ENCODE measurements around the gene MAGI3.
A peak's percentile ranks its signal among the peaks of the same experiment; 100 is the strongest.
"Not testable (repeated sequence)": the region's sequence is repeated elsewhere in the genome, so short reads cannot be mapped to it uniquely, and the experiment has no call there.

Gene MAGI3

GRCh38 chr1:113444857-113445256 lies 54.5 kb downstream of the MAGI3 start:
- no peak for DNase-seq (ENCODE audit: low spot score)

DNA sequence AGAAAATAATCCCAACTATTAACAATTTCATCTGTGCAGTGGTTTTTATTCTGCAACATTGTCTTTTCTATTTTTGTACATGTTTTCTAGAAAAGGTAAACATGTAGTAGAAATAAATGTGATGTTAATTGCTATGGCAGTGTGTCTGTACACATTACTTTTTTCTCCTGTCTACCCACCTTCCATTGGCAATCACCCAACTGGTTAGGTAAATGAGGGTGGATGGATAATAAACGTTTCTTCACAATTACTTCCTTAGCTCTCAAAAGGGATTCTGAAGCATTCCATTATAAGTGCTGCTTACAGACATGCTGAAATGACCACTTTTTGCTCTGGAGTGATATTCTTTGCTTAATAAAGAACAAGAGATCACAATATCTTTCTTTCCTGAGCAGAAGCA lies 61.4 kb downstream of the MAGI3 start:
- no peak for DNase-seq (ENCODE audit: low spot score)

DNA sequence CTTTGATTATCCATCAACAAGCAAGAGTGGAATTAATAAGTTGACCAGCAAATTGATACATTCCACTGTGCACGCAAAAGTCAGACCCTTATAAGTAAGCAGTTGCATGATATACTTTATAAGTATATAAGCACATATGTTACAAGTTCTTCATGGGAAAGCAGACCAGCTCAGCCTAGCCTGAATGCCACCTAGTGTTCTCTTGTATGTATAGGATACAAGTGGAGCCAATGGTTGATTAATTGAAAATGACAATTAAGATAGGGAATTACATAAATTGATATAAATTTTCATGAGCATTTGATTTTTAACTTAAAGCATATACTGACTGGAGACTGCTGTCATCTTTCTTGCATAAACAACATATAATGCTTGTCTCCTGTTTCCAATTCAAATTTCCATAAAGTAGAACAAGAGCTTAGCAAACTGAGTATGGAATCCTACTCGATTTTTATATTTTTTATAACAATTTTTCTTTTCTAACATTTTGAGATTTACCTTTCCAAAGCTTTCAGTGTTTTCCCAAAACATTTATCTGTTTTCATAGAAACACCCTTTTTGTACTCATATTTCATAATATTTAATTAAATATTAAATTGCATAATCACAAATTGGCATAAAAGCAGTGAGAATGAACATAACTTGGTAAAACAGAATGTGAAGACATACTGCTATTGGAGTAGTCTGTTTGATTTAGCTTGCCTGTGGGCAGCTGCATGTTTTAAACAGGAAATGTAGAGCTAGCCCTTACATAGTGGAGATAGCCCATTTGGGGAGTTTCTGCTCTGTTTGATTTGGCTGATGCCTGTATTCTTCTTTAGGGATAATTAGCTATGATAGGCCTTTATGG lies 62.8 kb downstream of the MAGI3 start:
- peak; percentile 27 for DNase-seq (ENCODE audit: low spot score)

DNA sequence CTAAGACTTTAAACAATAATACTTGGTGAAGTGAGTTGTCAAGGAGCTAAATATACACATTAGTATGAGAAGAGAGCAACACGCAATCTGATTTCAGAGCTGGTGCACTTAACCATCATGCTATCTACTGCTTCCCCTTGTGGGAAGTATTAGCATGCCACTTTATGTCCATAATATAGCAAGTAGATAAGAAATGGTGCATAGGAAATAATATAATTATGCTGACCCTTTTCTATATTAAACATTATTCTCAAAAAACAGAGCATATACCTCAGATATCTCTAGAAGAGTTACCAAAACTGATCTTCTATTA lies 63.4 kb downstream of the MAGI3 start:
- no peak for DNase-seq (ENCODE audit: low spot score)

DNA sequence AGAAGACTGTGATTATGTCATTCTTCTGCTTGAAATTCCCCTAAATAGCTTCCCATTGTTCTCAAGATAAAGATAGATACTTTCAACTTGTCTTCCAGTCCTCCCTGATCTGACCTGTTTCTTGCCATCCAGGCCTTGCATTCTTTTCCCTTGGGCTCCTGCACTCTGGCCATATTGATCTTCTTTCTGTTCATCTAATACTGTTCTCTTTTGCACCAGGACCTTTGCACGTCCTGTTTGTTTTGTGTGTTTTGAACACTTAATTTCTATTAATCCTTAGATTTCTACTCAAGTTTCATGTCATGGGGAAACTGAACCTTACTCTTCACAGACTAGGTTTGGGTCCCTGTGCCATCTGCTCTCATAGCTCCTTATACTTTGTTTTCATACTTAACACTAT lies 65.1 kb downstream of the MAGI3 start:
- no peak for DNase-seq (ENCODE audit: low spot score)

DNA sequence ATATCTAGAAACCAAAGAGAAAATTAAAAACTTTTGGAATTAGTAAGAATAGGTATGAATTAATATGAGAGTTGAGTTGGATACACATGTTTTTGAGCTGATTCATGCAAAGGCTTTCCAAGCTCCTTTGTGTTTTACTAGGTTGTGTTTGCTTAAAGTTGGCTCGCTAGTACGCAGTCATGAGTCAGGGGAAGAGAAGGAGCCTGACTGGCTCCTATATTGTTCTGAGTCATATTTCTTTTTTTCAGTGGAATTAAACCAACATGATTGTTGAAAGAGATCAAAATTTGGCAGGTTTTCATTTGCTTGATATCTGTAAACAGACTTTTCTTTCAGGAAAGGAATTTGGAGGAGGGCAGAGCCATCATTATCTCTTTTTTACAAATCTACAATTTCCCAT lies 66.7 kb downstream of the MAGI3 start:
- peak; percentile 36 for DNase-seq (ENCODE audit: low spot score)

- DNase-seq (ENCODE audit: low spot score), result no peak
These were observed 69.0 kb downstream of the MAGI3 start for GRCh38 chr1:113459279-113459678.

- DNase-seq (ENCODE audit: low spot score), result no peak
These were observed 77.7 kb downstream of the MAGI3 start for GRCh38 chr1:113467991-113468390.

DNA sequence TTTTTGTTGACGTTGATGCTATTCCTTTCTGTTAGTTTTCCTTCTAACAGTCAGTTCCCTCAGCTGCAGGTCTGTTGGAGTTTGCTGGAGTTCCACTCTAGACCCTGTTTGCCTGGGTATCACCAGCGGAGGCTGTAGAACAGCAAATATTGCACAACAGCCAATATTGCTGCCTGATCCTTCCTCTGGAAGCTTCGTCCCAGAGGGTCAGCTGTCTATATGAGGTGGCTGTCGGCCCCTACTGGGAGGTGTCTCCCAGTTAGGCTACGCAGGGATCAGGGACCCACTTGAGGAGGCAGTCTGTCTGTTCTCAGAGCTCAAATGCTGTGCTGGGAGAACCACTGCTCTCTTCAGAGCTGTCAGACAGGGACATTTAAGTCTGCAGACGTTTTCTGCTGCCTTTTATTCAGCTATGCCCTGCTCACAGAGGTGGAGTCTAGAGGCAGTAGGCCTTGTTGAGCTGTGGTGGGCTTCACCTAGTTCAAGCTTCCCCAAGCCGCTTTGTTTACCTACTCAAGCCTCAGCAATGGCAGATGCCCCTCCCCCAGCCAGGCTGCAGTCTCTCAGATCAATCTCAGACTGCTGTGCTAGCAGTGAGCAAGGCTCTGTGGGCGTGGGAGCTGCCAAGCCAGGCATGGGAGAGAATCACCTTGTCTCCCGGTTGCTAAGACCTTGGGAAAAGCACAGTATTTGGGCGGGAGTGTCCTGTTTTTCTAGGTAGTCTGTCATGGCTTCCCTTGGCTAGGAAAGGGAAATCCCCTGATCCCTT lies 88.3 kb downstream of the MAGI3 start:
- DNase-seq (ENCODE audit: low spot score), result not testable (repeated sequence)

DNA sequence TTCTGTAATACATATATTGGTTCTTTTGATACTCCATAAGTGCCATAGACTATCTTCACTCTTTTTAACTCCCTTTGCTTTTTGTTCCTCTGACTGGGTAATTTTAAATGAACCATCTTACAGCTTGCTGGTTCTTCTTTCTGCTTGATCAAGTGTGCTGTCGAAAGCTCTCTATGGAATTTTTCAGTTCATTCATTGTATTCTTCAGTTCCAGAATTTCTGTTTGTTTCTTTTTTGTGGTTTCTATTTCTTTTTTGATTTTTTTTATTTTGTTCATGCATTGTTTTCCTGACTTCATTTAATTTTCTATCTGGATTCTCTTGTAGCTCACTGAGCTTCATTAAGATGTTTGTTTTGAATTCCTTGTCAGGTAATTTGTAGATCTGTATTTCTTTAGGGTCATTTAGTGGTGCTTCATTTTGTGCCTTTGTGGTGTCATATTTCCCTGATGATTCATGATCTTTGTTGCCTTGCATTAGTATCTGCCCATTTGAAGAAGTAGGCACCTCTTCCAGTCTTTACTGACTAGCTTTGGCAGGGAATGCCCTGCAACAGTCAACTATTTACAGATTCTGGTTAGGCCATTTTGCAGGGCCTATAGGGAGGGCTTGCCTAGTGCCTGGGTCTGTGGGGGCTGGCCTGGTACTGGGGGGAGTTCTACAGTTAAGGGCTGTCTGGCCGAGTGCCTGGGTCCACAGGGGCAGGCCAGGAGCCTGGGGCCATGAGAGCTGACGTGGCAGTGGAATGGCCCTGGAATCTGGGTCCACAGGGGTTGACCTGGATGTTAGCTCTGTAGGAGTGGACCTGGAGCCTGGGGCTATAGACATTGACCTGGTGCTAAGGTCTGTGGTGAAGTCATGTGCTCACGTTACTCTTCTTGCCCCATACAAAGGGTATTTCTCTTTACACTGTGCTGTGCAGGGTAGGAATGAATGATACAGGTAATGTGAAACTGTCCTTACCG lies 89.7 kb downstream of the MAGI3 start:
- no peak for DNase-seq (ENCODE audit: low spot score)

- not testable (repeated sequence) for DNase-seq (ENCODE audit: low spot score)
These were observed 94.8 kb downstream of the MAGI3 start for GRCh38 chr1:113485131-113485530.

DNA sequence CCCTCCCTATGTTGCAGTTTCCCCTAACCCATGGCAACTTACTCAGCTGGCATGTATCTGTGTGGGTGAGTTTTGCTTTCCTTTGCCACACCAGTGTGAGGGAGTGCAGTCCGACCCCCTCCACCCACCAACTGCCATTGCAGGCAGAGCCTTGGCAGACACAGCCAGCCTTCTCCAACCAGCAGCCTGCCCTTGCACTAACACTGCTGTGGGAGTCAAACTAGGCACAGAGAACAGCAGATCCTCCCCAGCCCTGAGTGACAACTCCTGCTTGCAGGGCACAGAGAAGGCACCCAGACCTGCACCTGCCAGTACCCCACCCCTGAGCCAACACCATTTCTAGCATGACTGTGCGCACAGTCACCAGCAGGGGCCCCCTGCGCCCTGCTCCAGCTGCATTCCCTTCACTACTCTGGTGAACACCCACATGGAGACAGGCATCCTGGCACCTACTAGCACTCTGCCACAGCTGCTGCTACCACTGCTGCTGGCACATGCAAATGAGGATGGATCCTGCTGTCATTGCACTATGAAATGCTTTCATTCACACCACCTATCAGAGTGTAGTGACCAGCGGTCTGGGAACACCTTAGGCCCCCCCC lies 98.4 kb downstream of the MAGI3 start:
- peak; percentile 20 for DNase-seq (ENCODE audit: low spot score)

GRCh38 chr1:113490384-113490783 lies 100.1 kb downstream of the MAGI3 start:
- DNase-seq (ENCODE audit: low spot score), result no peak

- DNase-seq (ENCODE audit: low spot score), result no peak
These were observed 103.2 kb downstream of the MAGI3 start for GRCh38 chr1:113493533-113493932.

GRCh38 chr1:113505357-113505756 lies 115.0 kb downstream of the MAGI3 start:
- DNase-seq (ENCODE audit: low spot score), result no peak

- DNase-seq (ENCODE audit: low spot score), result no peak
These were observed 117.4 kb downstream of the MAGI3 start for GRCh38 chr1:113507552-113508214.

DNA sequence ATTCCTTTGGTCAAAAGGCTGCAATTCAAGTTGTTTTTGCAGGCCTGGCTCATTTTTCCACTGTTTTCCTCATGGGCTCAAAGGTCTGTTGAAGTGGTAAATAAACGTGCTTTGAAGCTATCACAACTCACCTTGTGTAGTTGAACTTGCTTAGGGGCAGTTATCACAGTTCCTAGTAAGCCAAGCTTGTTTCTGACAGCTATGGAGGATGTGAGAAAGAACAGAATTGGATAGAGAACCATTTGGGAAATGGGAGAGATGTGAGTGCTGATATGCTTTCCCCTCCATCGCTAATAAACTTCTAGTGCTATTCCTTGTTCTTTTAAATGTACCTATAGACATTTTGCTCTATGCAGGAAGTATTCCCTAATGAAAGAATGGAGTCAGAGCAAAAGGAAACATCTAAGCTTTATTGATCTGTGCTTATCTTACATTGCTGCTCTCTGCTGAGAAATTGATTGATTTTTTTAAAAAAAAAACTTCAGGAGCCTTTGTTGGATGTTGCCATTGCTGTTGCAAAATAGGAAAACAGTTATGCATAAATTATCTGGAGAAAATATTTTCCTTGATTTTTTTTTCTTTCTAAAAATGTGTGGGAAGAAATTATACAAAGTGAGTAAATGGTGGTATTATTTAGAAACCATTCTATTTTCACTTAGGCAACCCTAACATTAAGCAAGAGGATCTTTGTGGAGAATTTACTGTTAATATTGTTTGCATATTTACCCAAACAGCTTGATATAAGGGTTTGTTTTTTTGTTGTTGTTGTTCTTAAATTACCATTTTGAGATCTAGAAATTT lies 118.2 kb downstream of the MAGI3 start:
- no peak for DNase-seq (ENCODE audit: low spot score)

- DNase-seq (ENCODE audit: low spot score), result not testable (repeated sequence)
These were observed 119.5 kb downstream of the MAGI3 start for GRCh38 chr1:113509766-113510165.

GRCh38 chr1:113511269-113511668 lies 121.0 kb downstream of the MAGI3 start:
- DNase-seq (ENCODE audit: low spot score), result no peak

DNA sequence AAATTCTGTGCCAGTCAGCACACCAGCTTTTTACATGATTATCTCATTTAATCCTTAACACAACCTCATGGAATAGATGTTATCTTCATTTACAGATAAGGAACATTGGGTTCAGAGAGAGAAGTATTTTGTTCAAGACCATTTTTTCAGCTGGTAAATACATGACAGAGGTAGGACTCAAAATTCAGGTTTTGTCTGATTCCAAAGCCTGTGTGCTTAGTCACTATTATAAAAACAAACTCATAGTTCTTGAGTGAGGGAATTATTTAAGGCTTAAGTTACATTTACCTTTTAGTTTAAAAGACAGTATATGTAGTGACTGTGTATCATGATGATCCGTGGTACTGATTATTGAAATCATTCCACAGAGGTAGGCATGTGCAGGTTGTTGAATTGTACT lies 125.2 kb downstream of the MAGI3 start:
- no peak for DNase-seq (ENCODE audit: low spot score)

DNA sequence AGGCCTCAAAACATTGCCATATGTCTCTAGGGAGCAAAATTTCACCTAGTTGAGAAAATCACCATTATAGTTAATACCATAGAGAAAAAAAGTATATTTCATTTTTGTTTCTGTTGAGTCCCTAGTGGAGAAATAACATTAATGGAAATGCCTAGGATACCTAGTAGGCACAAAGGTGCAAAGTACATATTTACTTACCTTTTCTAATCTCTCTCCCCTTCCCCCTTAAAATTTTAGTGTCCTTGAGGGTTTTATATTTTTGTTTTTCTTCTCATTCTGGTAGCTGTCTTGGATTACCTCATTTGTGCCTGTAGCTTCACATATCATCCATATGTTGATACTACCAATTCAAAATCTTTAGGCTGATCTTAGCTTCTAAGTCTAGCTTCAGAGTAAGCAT lies 127.0 kb downstream of the MAGI3 start:
- DNase-seq (ENCODE audit: low spot score), result no peak

Measured in iPS-NIHi11 (cell line).